ENCODE results near the gene ITGB6. TPM values are rescaled to one million over a fixed set of nuclear protein-coding genes. Genes with fewer than 3 reads are reported as not detected.
A peak's percentile ranks its signal among the peaks of the same experiment; 100 is the strongest.

The ITGB6 gene
- total and polyA plus RNA-seq, 8 donors: 1.3 to 32.4 (median 3.0) TPM

- peaks cover 0 to 7% (median 0%) of the 10 kb centered on the region in 3 donors for H3K4me1 ChIP-seq
- H3K36me3 ChIP-seq: no peaks in the 10 kb centered on the region
- no peak for ATAC-seq
- DNase-seq: no peak
- H3K27ac ChIP-seq: no peak overlapping the region
- intact Hi-C loops (cut with DNase I): no loop called here
- 87 to 89% methylated on average over 9 of the region's 9 CpGs for WGBS, 2 donors
- no peak for FAIRE-seq
- no peaks in the 10 kb centered on the region for H3K9me3 ChIP-seq
- no peaks in the 10 kb centered on the region for H3K27me3 ChIP-seq
- no peak overlapping the region for H3K4me3 ChIP-seq
- TF ChIP-seq CTCF (IDR thresholded peaks at IDR 0.05): no peak
These were observed 55.6 kb downstream of the ITGB6 start for GRCh38 chr2:160144280-160144990.

DNA sequence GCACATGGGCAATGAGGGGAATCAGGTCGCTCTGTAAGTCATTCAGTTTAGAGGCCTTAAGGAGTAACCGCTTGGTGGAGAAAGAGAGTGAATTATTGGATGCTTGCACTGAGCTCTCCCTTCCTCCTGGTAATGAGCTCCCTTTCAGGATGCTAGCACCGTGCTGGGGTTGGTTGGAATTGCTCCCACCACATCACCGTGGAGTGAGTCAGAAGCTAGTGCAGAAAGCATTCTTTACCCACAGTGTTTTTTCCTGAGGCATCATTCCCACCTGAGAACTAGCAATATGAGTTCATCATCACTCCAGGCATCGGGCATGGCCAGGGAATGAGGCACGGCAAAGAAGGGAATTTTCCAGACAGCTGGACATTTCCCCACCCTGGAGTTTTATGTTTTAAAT lies 57.6 kb downstream of the ITGB6 start:
- peak overlapping the region in 1 of 4 donors; percentile 30 for H3K27ac ChIP-seq

GRCh38 chr2:160141912-160142311 lies 58.2 kb downstream of the ITGB6 start:
- ATAC-seq (peak; percentile 56 to 78 (median 67)), FAIRE-seq (no peak), DNase-seq (no peak)
- Histone ChIP-seq H3K27ac (peak overlapping the region in 1 of 4 donors; percentile 30), H3K4me3 (no peak overlapping the region), H3K36me3 (no peaks in the 10 kb centered on the region), H3K9me3 (no peaks in the 10 kb centered on the region), H3K27me3 (no peaks in the 10 kb centered on the region), H3K4me1 (peaks cover 0 to 7% (median 0%) of the 10 kb centered on the region in 3 donors)
- 44% methylated on average over 3 of the region's 3 CpGs for WGBS, 2 donors
- intact Hi-C loops (cut with DNase I): no loop called here
- no peak for TF ChIP-seq CTCF (IDR thresholded peaks at IDR 0.05)

More for the DNA sequence above, 57.6 kb downstream of the ITGB6 start:
- WGBS, 2 donors: 90 to 95% methylated on average over 6 of the region's 6 CpGs
- no peak for ATAC-seq
- Histone ChIP-seq H3K4me3 (no peak overlapping the region), H3K9me3 (no peaks in the 10 kb centered on the region), H3K36me3 (no peaks in the 10 kb centered on the region), H3K27me3 (no peaks in the 10 kb centered on the region), H3K4me1 (peaks cover 0 to 7% (median 0%) of the 10 kb centered on the region in 3 donors)
- DNase-seq: no peak
- no peak for TF ChIP-seq CTCF (IDR thresholded peaks at IDR 0.05)
- no peak for FAIRE-seq
- intact Hi-C loops (cut with DNase I): no loop called here

- no peaks in the 10 kb centered on the region for H3K27me3 ChIP-seq
- no peaks in the 10 kb centered on the region for H3K36me3 ChIP-seq
- H3K9me3 ChIP-seq: no peaks in the 10 kb centered on the region
- no peak for TF ChIP-seq CTCF (IDR thresholded peaks at IDR 0.05)
- DNase-seq (no peak), ATAC-seq (no peak), FAIRE-seq (no peak)
- 74 to 79% methylated on average over 4 of the region's 4 CpGs for WGBS, 2 donors
- H3K4me1 ChIP-seq: peaks cover 0 to 7% (median 0%) of the 10 kb centered on the region in 3 donors
- H3K4me3 ChIP-seq: no peak overlapping the region
- intact Hi-C loops (cut with DNase I): no loop called here
- H3K27ac ChIP-seq: peak overlapping the region in 1 of 4 donors; percentile 30
These were observed 58.7 kb downstream of the ITGB6 start for GRCh38 chr2:160141419-160141818.

DNA sequence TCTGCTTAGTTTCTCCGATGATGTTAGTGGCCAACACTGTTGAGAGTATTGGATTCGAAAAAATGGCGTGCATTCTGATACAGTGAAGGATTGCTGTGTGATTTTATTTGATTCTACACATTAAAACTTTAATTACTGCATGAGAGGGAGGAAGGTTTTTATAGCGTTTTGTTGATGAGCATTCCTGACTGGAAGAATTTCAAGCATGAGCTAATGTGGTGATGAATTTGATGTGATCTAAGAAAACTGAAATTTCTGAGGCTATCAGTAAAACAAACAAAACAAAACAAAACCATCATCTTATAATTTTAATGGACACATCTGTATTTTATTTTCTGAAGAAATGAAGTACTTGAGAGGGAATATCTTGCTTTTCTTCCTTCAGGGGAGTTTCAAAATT lies 59.6 kb downstream of the ITGB6 start:
- H3K4me3 ChIP-seq: no peak overlapping the region
- 68 to 81% methylated on average over 4 of the region's 4 CpGs for WGBS, 2 donors
- ATAC-seq: no peak
- DNase-seq: no peak
- FAIRE-seq: no peak
- intact Hi-C loops (cut with DNase I): no loop called here
- no peaks in the 10 kb centered on the region for H3K27me3 ChIP-seq
- H3K27ac ChIP-seq: no peak overlapping the region
- no peak for TF ChIP-seq CTCF (IDR thresholded peaks at IDR 0.05)
- H3K4me1 ChIP-seq: peaks cover 0 to 7% (median 0%) of the 10 kb centered on the region in 3 donors
- no peaks in the 10 kb centered on the region for H3K9me3 ChIP-seq
- no peaks in the 10 kb centered on the region for H3K36me3 ChIP-seq
